GM18867 (cell line): Measurements from ENCODE around the gene TMEM132C.

ENCODE experiments used
- ATAC-seq: cut with Tn5 transposase; IDR thresholded peaks from one replicate; pipeline ENCODE4 v1.9.1; 2021; ENCODE audit warnings: mild to moderate bottlenecking, moderate library complexity; ENCODE audit not compliant: unreplicated experiment

The TMEM132C gene

DNA sequence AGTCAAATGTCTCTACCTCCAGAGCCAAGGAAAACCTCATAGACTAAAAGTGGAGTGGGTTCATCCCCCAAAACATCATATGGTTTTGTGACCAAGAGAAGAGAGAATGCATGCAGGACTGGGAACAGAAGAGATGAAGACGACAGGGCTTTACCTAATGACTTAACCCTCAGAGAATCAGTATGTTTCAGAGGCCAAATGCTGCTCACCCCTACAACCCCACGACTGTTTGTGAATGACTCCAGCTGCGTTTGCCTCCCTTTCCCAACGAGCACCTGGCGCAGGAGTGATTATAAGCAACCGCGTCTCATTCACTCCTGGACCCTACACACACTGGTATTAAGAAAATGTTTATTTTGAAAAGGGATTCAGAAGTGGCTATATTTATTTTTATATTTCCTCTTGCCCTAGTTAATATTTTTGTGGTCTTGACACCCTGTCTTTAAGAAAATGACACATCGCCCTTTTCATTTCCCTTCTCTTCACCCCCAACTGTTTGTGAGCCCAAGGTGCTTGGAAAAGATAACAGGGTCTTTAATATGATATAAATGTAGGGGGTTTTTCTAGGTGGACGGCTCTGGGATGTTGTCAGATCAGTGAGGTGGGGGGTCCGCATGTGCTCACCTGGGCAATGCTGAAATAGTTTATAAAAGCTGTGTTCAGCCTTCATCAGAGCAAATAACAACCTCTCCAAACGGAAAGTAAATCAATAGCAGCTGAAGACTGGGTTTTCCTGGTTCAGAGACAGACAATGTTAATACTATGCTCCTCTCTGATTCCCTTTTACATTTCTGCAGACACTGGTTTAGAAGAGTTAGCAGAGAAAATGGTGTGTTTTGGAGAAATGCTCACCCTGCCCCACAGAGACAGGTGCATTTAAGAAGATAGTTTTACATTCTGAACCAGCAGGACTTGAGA, 479.1 kb downstream of the TMEM132C start:
- ATAC-seq = no peak

DNA sequence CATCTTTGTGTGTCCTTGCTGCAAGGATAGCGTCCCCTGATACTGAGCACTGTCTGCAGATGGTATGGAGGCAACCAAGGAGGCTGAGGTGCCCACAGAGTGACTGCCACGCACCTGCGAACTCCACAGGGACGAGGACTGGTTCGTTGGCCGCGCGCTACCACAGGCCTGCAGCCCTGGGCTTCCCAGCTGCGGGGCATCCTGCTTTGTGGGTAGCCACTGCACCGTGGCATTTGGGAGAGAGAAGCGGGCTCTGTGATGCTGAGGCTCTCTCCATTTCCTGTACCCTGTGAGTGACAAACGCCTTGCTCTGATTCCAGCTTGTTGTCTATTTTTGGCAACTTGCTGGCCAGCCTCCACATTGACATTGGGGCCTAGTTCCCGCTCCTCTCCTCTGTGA, 480.5 kb downstream of the TMEM132C start:
- no peak for ATAC-seq

DNA sequence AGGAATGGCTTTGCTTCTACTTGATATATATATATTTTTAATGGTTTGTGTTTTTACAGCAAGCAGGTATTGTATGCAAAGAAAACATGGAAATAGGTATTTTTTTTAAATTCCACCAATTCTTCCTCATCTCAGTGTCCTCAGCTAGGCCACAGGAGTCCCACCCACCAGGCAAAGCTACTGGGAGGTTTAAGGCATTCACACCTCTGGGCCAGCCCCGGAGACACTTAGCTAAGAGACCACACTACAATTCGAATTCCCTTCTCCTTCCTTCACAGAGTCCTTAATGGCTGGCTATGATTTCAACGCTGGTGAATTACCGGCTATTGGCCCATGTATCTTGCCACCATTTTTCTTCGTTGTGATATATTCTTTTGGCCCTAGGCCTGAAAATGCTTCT, 485.4 kb downstream of the TMEM132C start:
- ATAC-seq = no peak

DNA sequence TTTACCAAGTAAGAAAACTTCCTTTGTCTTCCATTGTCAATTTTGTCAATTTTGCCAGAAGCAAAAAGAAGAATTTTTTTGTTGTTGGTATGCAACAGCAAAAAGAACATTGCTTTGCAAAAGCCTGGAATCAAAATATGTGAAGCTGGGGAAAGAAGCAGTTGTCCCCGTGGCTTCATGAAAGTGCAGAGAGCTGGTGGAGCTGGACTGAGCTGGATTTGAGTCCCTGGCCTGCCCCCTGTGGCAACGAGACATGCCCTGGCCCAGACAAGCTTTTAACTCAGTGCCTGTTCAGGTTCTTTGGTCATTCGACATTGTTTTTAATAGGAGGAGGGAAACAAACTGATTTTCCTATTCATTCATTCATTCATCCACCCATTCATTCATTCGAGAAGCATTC, 486.5 kb downstream of the TMEM132C start:
- ATAC-seq = no peak

DNA sequence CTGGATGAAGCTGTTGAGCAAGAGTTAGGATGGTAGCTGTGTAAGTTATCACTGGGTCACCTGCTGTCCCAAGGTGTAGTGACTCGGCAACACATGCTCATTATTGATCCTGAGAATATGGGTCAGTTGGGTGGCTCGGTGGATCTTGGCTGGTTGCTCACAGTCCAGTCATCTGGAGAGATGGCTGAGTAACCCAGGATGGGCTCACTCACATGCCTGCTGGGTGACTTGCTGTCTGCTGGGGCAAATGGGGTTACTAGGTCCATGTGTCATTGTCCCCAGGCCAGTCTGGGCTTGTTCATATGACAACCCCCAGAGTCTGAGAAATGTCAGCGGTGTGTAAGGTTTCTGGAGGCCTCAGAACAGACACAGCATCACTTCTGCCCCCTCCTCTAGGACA, 487.3 kb downstream of the TMEM132C start:
- no peak for ATAC-seq

DNA sequence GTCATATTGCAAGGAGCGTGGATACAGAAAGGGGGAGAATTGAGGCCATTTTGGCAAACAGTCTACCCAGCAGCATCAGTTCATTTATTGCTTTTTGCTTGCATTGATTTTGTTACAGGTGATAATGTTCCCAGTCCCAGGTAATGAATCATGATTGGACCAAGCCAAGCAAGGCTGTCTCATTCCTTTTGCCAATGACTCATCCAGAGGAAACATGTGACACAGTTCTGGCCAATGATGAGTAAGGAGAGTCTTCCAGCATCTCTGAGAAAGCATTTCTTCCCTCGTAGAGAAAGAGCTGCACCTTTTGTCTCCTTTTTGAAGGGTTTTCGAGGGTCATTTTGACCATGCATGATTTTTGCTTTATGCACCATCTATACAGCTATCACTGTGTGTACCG, 488.6 kb downstream of the TMEM132C start:
- ATAC-seq = no peak
